ENCODE measurements around the gene KRTAP4-7. TPM values are rescaled to one million over a fixed set of nuclear protein-coding genes. Genes with fewer than 3 reads are reported as not detected.

KRTAP4-7 gene
- total RNA-seq, 1 experiment from 2014 or later = not detected

DNA sequence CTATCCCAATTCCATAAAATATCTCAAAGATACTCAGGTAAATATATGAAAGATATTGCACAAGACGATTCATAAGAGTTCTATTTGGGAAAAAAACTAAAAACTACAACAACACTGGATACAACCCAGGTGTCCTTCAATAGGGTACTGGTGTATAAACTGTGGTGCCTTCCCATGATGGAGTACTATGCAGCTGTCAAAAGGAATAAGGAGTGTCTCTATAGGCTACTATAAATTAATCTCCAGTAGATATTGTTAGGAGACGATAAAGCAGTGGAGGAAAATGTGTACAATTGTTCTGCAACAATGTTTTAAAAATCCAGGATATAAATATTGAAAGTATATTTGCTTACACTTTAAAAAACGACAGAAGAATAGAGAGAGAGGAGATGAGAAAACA lies 42.5 kb downstream of the KRTAP4-7 start:
- Histone ChIP-seq H3K14ac (ENCODE audit: insufficient read depth, low read length) (no peak overlapping the region), H4K91ac (ENCODE audit: insufficient read length, low read depth, low read length) (no peak overlapping the region), H2AK5ac (ENCODE audit: insufficient read length, low read length) (no peak overlapping the region), H3K79me1 (ENCODE audit: insufficient read depth, low read depth, low read length, poor library complexity, severe bottlenecking) (no peaks in the 10 kb centered on the region), H4K20me1 (ENCODE audit: control insufficient read depth, insufficient read depth, insufficient read length) (no peaks in the 10 kb centered on the region), H2BK15ac (ENCODE audit: low read depth, low read length) (no peak overlapping the region), H3T11ph (ENCODE audit: low read length) (no peak overlapping the region), H2BK5ac (ENCODE audit: insufficient read length, low read length) (no peak overlapping the region), H3K79me2 (ENCODE audit: insufficient read depth, low read length) (no peaks in the 10 kb centered on the region), H3K18ac (ENCODE audit: insufficient read length, low read depth, low read length) (no peak overlapping the region), H3K9ac (ENCODE audit: extremely low read depth, insufficient read length, low read length) (no peak overlapping the region), H2BK120ac (ENCODE audit: low read depth, low read length, poor library complexity, severe bottlenecking) (no peak overlapping the region), H3K27me3 (ENCODE audit: insufficient read depth, low read length) (no peaks in the 10 kb centered on the region), H3K4me1 (ENCODE audit: insufficient read depth, low read length) (no peaks in the 10 kb centered on the region), H2BK12ac (ENCODE audit: insufficient read length, low read depth, low read length) (no peak overlapping the region), H3K4me2 (ENCODE audit: insufficient read depth, insufficient read length, low read length) (no peak overlapping the region), H3K4ac (ENCODE audit: low read depth, low read length) (no peak overlapping the region), H3K27ac (ENCODE audit: insufficient read length, low read depth, low read length) (no peak overlapping the region), H3K23me2 (ENCODE audit: insufficient read length, low read depth, low read length, poor library complexity, severe bottlenecking) (no peaks in the 10 kb centered on the region), H2BK20ac (ENCODE audit: low read depth, low read length, poor library complexity, severe bottlenecking) (no peak overlapping the region), H2AFZ (ENCODE audit: low read length) (no peak overlapping the region), H3K9me3 (ENCODE audit: control insufficient read depth, low read depth, low read length) (no peaks in the 10 kb centered on the region), H4K5ac (ENCODE audit: insufficient read length, low read depth, low read length) (no peak overlapping the region), H4K8ac (replicated peaks; ENCODE audit: insufficient read length, low read depth, low read length) (no peak overlapping the region), H3K23ac (ENCODE audit: insufficient read length, low read depth, low read length) (no peak overlapping the region), H3K56ac (ENCODE audit: insufficient read length, low read depth, low read length) (no peak overlapping the region)
- peaks cover 4 to 11% of the 10 kb centered on the region in 2 experiments; a peak in 4 of 5 replicates for H3K9me3 Mint-ChIP-seq
- peaks cover 5% of the 10 kb centered on the region in 2 experiments for H3K4me1 Mint-ChIP-seq
- TF ChIP-seq CTCF (conservative IDR thresholded peaks at IDR 0.05) = no peak
- no CpG with 5 or more reads among the region's 3 CpGs for WGBS (ENCODE audit: extremely low coverage, insufficient read length, low lambda C conversion rate)
- H3K36me3 Mint-ChIP-seq (ENCODE audit: insufficient read depth in 1 of 3, low read depth in 3 of 3) = peaks cover 0 to 2% (median 0%) of the 10 kb centered on the region in 3 experiments; a peak in 2 of 7 replicates
- H3K27me3 Mint-ChIP-seq (ENCODE audit: low read depth) = no peaks in the 10 kb centered on the region; the same call in 1 of the 2 replicates
- no peak overlapping the region for H3K4me3 Mint-ChIP-seq
- H3K27ac Mint-ChIP-seq = no peak overlapping the region
- DNase-seq = no peak
